Measurements from ENCODE around the gene KIAA1614.

The KIAA1614 gene

GRCh38 chr1:180908074-180908765 is 4.5 kb upstream of the KIAA1614 start:
- no peak for DNase-seq (ENCODE audit: low spot score)

- DNase-seq (ENCODE audit: low spot score): no peak
Observed at GRCh38 chr1:180909005-180909414, 3.7 kb upstream of the KIAA1614 start.

DNA sequence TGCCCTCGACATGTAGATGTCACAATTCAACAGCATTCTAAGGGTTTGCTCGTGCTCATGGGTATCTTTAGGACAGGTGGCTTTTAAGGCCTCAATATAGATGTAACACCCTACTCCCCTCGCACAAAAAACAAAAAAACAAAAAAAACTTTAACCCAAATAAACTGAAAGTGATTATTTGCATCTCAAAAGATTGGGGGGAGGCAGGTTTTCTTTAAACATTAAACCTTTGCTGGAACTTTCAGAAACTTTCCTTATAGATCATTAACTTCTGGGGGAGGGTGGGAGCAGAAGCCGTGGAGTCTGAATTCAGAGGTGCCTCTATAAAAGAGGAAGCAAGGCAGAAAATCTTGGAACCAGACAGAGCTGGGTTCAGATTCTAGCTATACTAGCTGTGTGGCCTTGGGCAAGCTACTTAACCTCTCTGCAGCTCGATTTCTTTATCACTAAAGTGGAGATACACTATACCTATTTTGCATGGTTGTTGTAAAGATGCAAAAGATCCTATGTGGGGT is 3.2 kb upstream of the KIAA1614 start:
- no peak for DNase-seq (ENCODE audit: low spot score)

- no peak for DNase-seq (ENCODE audit: low spot score)
Observed at GRCh38 chr1:180911640-180912191, 981 bp upstream of the KIAA1614 start.

- no peak for DNase-seq (ENCODE audit: low spot score)
Observed at GRCh38 chr1:180912211-180912800, 391 bp upstream of the KIAA1614 start.

GRCh38 chr1:180915426-180915965 is 2.8 kb downstream of the KIAA1614 start:
- no peak for DNase-seq (ENCODE audit: low spot score)

DNA sequence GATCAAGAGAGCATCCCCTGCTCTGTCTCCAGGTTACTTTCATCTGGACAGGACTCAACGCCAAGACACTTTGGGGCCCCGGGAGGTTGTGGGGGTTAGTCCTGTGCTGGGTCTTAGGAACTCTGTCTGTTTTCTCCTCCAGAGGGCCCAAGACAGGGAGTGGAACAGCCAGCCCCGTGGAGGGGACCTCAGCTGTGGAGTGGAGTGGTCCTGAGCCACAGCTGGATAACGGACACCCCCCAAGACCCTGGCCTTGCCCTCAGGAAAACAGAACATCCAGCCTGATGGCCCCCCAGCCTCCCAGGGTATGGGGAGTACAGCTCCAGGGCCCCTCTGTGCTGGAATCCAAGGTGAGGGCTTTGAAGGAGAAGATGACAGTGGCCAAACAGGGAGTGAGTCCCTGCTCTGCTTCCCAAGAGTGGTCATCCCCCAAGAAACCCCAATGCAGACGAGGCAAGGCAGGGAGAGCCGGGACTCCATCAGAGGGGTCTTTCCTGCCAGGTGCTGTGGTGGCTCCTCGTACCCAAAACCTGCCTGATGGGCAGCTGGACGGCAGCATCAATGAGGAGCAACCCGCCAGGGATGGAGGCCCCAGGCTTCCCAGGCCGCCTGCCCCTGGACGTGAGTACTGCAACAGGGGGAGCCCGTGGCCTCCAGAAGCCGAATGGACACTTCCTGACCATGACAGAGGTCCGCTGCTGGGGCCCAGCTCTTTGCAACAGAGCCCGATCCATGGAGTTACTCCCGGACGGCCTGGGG is 3.5 kb downstream of the KIAA1614 start:
- DNase-seq (ENCODE audit: low spot score): no peak

DNA sequence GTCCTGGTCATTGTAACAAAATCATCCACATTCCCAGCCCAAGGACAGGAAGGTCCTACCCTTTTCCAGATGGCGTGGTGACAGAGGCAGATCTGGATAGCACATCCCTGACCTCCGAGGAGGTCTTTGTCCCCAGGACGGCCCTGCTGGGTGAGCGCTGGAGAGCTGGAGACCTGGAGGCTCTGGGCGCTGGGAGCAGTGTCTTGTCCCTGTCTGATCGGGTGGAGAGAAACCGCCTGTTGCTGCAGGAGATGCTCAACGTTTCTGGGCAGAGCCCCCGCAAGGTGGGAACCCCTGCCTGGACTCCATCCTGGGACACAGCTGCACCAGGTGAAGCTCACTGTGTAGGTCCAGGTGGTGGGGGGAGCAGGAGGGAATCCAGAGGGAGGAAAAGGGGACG is 4.1 kb downstream of the KIAA1614 start:
- no peak for DNase-seq (ENCODE audit: low spot score)

- DNase-seq (ENCODE audit: low spot score): no peak
Observed at GRCh38 chr1:180917306-180918065, 4.8 kb downstream of the KIAA1614 start.

- DNase-seq (ENCODE audit: low spot score): no peak
Observed at GRCh38 chr1:180918519-180918918, 5.8 kb downstream of the KIAA1614 start.

- DNase-seq (ENCODE audit: low spot score): no peak
Observed at GRCh38 chr1:180919183-180919700, 6.5 kb downstream of the KIAA1614 start.

- no peak for DNase-seq (ENCODE audit: low spot score)
Observed at GRCh38 chr1:180920193-180920592, 7.5 kb downstream of the KIAA1614 start.

DNA sequence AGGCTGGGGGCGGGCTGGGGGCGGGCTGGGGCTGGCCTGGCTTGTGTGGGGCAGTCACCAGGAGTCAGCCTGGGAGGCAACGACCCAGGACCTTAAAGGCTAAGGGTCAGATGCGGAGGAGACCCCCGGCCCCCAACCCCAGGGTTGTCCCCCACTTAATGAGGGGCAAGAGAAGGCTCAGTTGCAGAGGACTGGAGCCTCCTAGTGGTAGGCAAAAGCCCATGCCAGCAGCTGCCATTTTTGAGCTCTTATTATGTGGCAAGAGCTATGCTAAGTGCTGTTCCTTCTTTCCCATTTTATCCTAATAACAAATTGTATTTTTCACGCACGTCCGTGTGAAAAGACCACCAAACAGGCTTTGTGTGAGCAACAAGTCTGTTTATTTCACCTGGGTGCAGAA is 8.0 kb downstream of the KIAA1614 start:
- peak; percentile 14 for DNase-seq (ENCODE audit: low spot score)

DNA sequence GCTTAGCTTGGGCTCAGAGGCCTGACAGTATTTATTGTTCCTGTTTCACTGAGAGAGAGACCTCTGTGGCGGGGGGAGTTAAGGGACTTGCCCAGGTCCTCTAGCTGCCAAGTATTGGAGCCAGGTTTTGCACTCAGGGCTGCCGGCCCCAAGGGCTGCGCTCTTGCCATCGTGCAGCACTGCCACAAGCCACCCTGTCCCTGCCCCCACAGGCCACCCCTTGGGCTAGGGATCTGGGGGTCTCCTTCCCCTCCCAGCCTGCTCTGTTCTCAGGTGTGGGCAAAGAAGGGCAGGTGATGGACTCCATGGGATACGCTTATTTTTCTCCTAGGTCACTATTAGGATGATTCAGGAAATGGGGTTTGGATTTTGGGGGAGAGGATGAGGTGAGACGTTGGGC is 8.7 kb downstream of the KIAA1614 start:
- no peak for DNase-seq (ENCODE audit: low spot score)

GRCh38 chr1:180921891-180922630 is 9.4 kb downstream of the KIAA1614 start:
- no peak for DNase-seq (ENCODE audit: low spot score)

DNA sequence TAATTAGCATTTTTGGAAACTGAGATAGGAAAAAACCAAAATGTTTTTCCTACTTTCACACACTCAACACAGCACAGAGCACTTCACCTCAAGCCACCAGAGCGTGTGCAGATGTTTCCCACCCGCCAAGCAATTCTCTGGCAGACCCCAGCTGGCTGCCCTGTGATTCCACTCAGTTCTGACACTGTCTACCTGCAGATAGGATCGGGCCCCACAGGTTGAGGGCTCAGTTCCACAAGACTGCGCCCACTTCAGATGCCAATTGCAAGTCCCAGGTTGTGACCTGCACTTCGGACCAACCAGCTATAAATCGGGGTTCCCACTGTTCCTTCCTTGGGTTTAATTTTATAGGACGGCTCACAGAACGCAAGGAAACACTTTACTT is 9.9 kb downstream of the KIAA1614 start:
- no peak for DNase-seq (ENCODE audit: low spot score)

DNA sequence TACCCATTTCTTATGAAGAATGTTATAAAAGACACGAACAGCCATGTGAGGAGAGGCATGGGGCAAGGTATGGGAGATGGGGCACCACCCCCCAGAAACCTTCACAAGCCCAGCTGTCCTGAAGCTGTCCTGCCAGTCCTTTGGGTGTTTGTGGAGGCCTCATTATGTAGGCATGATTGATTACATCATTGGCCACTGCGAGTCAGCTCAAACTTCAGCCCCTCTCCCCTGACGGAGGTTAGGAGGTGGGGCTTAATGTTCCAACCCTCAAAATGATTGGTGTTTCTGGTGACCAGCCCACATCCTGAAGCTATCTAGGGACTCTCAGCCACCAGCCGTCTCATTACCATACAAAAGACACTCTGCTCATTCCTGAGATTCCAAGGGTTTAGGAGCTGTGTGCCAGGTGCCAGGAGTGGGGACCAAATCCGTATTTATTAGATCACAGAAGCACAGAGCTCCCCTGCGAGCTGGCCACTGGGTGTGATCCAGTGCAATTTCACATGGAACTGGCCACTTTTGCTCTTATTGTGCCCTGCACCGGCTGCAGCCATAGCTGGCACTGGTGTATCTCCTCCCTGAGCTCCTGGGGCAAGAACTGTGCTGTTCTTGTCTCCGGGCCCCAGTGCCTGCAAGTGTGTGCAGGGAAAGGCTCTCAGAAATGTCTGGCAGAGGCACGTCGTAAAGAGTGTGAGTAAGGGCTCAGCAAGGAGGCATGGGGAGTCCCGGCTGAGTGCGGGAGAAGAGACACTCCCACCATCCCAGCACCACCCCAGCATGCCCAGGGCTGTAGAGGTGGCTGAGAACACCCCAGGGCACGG is 10.5 kb downstream of the KIAA1614 start:
- DNase-seq (ENCODE audit: low spot score): peak; percentile 50

GRCh38 chr1:180923887-180924286 is 11.2 kb downstream of the KIAA1614 start:
- peak; percentile 75 for DNase-seq (ENCODE audit: low spot score)

DNA sequence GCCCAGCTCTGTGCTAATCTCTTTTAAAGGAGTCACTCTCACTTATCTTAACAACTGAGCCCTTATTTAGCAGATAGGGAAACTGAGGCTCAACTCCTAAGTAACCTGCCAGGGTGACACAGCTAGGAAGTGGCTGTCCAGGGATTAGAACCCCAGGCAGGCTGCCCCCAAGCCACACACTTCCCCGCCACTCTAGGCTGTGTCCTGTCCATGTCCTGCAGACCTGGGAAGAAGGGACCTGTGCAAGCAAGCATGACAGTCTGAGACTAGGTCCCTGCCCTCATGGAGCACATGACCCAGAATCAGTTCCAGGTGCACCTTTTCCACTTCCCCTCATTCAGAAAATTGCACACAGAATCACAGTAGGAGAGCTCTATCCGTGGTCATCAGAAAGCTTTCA is 12.2 kb downstream of the KIAA1614 start:
- no peak for DNase-seq (ENCODE audit: low spot score)
